VCaP (cell line): ENCODE measurements around the gene POLR2L.

Source experiments
- H3K27ac ChIP-seq: fragments of 450-650 bp; 2 replicates; pipeline ENCODE4 v1.5.1; 2017
- TF ChIP-seq, protein P1 (sequence below): fragments of 450-650 bp; conservative IDR thresholded peaks from 2 replicates; pipeline ENCODE4 v1.5.1; 2017; ENCODE audit warnings: mild to moderate bottlenecking, moderate library complexity

Gene POLR2L

DNA sequence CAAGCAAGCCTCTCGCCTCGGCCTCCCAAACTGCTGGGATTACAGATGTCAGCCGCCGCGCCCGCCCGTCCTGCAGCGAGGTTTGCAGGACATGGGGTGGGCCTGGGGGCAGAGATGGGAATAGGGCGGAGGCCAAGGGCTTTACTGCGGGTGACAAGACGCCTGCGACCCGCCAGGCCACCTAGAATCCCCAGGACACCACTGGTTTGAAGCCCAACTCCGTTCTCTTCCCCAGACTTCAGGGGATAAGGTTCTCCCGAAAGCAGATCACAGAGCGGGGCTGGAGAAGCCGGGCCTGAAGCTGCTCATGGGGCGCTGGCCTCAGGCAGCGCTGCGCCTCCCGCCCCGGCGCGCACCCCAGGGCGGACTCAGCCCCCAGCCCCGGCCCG, 354 bp downstream of the POLR2L start:
- TF ChIP-seq, protein P1, sequence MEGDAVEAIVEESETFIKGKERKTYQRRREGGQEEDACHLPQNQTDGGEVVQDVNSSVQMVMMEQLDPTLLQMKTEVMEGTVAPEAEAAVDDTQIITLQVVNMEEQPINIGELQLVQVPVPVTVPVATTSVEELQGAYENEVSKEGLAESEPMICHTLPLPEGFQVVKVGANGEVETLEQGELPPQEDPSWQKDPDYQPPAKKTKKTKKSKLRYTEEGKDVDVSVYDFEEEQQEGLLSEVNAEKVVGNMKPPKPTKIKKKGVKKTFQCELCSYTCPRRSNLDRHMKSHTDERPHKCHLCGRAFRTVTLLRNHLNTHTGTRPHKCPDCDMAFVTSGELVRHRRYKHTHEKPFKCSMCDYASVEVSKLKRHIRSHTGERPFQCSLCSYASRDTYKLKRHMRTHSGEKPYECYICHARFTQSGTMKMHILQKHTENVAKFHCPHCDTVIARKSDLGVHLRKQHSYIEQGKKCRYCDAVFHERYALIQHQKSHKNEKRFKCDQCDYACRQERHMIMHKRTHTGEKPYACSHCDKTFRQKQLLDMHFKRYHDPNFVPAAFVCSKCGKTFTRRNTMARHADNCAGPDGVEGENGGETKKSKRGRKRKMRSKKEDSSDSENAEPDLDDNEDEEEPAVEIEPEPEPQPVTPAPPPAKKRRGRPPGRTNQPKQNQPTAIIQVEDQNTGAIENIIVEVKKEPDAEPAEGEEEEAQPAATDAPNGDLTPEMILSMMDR: no peak
- H3K27ac ChIP-seq: peak overlapping the region; percentile 95

DNA sequence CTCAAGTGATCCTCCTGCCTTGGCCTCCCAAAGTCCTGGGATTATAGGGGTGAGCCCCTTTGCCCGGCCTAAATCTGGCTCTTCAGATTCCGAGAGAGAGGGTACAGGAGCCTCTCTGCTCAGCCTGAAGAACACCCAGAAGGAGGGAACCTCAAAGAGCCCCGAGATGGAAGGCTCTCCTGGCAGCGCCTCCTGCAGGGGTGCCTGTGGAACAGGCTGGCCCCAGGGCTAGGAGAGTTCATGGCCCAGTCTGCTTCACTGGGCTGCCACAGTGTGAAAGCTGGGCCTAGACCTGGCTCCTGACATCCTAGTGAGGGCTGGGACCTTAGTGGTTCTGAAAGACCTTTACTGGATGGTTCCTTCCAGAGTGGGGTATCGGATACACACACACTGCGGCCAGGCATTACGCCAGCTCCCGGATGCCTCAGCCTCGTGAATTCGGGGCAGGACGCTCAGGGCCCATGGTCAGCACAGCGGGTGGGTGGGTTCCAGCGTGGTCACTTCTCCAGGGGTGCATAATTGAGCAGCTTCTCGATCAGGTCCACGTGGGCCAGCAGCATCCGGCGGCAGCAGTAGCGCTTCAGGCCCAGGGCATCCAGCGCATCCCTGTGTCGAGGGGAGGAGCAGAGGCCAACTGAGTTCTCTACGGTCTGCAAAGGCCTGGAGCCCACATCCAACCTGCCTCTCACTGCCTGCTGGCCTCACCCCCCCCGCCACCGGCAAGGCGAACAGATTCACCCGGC, 2.3 kb downstream of the POLR2L start:
- peak overlapping the region; percentile 95; the same call in 1 of the 2 replicates for H3K27ac ChIP-seq
- TF ChIP-seq, protein P1: peak; percentile 24

DNA sequence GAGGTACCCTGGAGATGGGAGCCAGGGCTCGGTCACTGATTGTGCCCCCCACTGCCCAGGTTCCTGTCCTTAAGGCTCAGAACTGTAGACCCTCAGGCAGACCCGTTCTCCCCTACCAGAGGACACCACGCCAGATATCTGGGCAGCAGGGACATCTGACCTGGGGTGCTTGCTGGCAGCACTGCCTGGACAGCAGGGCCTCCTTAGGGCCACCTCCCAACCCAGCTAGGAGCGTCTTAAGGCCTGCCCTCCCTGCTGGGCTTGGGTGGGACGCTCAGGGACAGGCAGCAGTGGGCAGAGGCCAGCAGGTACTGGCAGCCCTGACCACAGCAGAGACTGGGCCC, 3.1 kb downstream of the POLR2L start:
- TF ChIP-seq, protein P1: no peak
- H3K27ac ChIP-seq: no peak overlapping the region; the same call in 1 of the 2 replicates

DNA sequence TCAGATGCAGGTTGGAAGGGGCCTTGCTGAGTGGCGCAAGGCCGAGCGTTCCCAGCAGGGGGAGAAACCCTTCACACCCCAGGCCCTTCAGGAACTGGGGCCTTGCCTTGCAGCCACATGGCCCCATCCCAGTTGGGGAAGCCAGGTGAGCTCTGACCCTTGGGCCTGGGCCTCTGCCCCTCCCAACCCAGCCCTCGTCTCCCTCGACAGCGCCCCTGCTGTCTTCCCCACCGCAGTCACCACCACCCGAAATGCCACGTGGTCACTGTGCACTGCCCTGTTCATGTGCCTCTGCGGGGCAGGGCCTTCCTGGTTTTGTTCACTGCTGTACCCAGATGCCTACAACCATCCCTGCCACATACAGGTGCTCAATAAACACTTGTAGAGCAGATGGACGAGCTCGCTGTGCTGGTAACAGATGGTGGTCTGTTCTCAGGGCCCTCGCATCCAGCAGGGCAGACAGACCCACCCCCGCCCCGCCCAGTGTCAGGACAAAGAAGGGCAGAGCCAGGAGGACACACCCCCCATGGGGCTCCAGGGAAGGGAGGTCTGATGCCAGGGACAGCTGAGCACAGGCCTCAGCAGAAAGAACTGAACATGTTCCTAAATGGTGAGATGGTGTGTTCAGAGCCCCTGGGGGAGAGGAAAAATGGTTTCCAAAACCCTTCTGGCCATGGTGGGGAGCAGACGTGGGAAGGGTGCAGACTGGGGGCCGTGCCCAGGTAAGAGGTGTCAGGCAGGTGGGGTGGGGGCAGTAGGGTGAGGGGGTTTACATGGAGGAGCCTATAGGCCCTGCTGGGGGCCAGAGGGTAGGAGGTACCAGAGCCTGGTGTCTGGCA, 3.7 kb downstream of the POLR2L start:
- TF ChIP-seq, protein P1: no peak
- no peak overlapping the region; the same call in 1 of the 2 replicates for H3K27ac ChIP-seq

DNA sequence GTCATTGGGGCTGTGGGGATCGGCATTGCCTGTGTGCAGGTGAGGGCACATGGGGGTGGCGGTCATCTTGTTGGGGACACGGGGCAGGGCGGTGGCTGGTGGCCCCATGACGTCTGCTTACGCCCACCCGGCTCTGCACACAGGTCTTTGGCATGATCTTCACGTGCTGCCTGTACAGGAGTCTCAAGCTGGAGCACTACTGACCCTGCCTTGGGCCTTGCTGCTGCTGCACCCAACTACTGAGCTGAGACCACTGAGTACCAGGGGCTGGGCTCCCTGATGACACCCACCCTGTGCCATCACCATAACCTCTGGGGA, 4.4 kb downstream of the POLR2L start:
- TF ChIP-seq, protein P1: no peak
- no peak overlapping the region for H3K27ac ChIP-seq

DNA sequence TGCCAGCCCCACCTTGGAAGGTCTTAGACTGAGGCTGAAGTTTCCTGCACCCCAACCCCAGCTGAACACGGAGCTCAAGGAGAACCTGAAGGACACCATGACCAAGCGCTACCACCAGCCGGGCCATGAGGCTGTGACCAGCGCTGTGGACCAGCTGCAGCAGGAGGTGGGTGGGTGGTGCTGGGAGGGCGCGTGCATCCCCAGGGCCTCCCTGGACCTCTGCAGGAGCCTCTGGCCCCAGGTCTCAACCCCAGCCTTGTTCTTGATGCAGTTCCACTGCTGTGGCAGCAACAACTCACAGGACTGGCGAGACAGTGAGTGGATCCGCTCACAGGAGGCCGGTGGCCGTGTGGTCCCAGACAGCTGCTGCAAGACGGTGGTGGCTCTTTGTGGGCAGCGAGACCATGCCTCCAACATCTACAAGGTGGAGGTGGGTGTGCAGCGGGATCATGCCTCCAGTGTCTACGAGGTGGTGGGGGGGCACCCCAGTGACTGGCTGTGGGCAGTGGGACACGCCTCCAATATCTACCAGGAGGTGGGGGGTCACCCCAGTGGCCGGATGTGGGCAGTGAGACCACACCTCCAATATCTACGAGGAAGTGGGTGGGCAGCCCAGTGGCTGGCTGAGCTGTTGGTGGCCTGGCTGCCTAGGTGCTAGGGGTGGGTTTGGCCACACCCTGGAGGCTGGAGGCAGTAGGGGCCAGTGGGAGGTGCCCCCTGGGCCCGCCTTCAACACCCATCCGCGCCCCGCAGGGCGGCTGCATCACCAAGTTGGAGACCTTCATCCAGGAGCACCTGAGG, 4.9 kb downstream of the POLR2L start:
- TF ChIP-seq, protein P1: no peak
- H3K27ac ChIP-seq: no peak overlapping the region

DNA sequence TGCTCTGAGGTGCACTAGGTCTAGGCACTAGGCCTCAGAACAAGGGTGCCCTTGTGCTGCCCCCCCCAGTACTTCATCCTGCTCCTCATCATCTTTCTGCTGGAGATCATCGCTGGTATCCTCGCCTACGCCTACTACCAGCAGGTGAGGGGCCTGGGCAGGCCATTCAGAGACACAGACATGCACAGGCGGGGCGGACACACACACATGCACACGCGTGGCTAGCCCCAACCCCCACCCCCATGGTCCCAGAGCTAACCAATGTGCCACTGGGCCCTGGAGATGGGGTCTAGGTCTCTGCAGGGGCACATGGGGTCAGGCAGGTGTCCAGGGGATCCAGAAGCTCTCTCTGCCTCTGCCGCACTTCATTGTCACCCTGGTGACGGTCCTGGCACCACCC, 5.6 kb downstream of the POLR2L start:
- TF ChIP-seq, protein P1: no peak

More for the DNA sequence above, 5.6 kb downstream of the POLR2L start:
- H3K27ac ChIP-seq: no peak overlapping the region
